ENCODE measurements around the gene KCNK13. TPM values are rescaled to one million over a fixed set of nuclear protein-coding genes. Genes with fewer than 3 reads are reported as not detected.
"Not testable (repeated sequence)": the region's sequence is repeated elsewhere in the genome, so short reads cannot be mapped to it uniquely, and the experiment has no call there.

The KCNK13 gene
- total RNA-seq, 2 experiments from 2014 or later = not detected

DNA sequence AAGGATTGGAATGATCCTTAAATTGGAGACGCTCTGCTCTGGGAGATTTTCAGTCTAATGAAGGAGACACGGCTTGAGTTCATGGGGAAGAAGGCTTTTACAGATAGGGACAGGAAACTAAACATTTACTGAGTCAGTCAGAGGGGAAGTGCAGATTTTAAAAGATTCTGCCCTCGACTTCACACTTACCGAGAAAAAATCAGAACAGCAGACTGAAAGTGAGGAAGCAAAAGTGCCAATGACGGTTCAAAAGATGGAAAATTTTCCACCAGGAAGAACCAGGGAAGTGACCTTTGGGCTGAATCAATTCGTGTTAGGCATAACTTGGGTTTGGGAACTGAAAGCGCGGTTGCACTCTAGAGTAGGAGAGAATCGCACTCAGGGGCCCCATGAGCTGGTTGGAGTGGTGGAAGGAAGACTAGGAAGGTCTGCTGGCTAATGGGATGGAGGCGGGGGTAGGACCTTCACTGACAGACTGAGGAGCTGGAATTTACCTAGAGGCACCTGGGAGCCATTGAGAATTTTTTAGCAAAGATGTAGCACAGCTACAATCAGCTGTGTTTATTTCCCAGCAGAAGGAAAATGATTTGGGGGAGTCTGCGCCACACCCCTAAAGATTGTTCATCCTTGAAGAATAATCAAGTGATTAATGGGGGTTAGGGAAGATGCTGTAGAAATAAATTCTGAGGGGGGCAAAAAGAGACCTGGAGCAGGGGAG lies 1.2 kb downstream of the KCNK13 start:
- DNase-seq = no peak
- Mint-ChIP-seq H3K4me3 (peak overlapping the region; percentile 58), H3K9me3 (no peaks in the 10 kb centered on the region), H3K27me3 (peaks cover 58% of the 10 kb centered on the region), H3K36me3 (no peaks in the 10 kb centered on the region), H3K27ac (no peak overlapping the region), H3K4me1 (ENCODE audit: low read depth) (peaks cover 19% of the 10 kb centered on the region)
- ChIA-PET CTCF (interaction anchor here (1.0 to 1.2 kb wide), 3 partner anchors 90 to 173 kb away, joined by 3 read pairs; no protein-coding TSS in a partner anchor), POLR2A (interaction anchor here (1.3 kb wide), 1 partner anchor 107 kb away, joined by 4 read pairs; no protein-coding TSS in a partner anchor)
- intact Hi-C loops (cut with micrococcal nuclease) = loop anchor here (5.0 kb wide), 1 partner anchor 91 kb away; no protein-coding TSS in a partner anchor

DNA sequence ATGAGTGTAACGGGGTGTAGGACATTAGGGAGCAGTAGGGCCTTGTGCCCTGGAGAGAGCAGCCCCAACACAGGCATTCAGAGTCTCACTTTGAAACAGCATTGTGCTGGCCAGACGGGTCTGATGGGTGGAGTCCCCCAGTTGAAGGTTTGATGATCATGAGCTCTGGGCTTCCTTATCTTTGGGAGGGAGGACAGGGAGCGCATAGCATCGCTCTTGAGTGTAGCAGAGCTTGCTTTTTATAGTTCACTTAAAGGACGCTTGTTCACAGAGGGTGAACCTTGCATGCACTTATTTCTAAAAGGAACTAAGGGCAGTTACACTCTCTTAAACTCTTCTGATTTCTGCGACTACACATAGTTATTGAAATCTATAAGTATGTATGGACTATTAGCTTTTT lies 10.6 kb downstream of the KCNK13 start:
- intact Hi-C loops (cut with micrococcal nuclease) = no loop called here
- no peak for DNase-seq
- no peak overlapping the region for H3K4me3 Mint-ChIP-seq
- H3K27ac Mint-ChIP-seq = no peak overlapping the region
- ChIA-PET POLR2A (no interaction called here), CTCF (interaction anchor here (1.2 kb wide), 1 partner anchor 133 kb away, joined by 3 read pairs; no protein-coding TSS in a partner anchor)
- H3K36me3 Mint-ChIP-seq = no peaks in the 10 kb centered on the region
- no peaks in the 10 kb centered on the region for H3K9me3 Mint-ChIP-seq
- H3K27me3 Mint-ChIP-seq = peaks cover 27% of the 10 kb centered on the region
- no peaks in the 10 kb centered on the region for H3K4me1 Mint-ChIP-seq (ENCODE audit: low read depth)

- Mint-ChIP-seq H3K27ac (no peak overlapping the region), H3K9me3 (no peaks in the 10 kb centered on the region), H3K4me3 (no peak overlapping the region), H3K36me3 (no peaks in the 10 kb centered on the region), H3K27me3 (peaks cover 20% of the 10 kb centered on the region), H3K4me1 (ENCODE audit: low read depth) (no peaks in the 10 kb centered on the region)
- intact Hi-C loops (cut with micrococcal nuclease) = no loop called here
- no peak for DNase-seq
- ChIA-PET POLR2A (no interaction called here), CTCF (no interaction called here)
These were observed 17.8 kb downstream of the KCNK13 start for GRCh38 chr14:90079576-90079975.

DNA sequence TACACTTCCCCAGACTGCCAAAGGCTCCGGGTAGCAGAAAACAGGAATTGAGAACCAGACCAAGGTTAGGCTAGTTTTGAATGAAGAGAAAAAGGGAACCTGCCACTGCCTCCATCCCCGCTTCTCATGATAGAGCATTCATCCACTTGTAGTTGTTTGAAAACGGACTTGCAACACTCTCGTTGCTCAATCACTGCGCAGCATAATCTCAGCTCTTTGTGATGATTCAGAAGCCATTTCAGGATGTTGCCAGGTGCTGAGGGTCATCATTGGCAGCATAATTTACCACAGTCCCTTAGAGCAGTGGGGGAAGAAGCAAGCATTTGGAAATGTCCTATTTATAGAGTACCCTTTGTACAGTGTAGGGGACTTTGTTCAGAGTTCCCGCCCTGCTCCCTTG lies 25.6 kb downstream of the KCNK13 start:
- Mint-ChIP-seq H3K9me3 (no peaks in the 10 kb centered on the region), H3K4me3 (no peak overlapping the region), H3K36me3 (no peaks in the 10 kb centered on the region), H3K4me1 (ENCODE audit: low read depth) (no peaks in the 10 kb centered on the region), H3K27ac (no peak overlapping the region), H3K27me3 (peaks cover 22% of the 10 kb centered on the region)
- intact Hi-C loops (cut with micrococcal nuclease) = no loop called here
- DNase-seq = no peak
- ChIA-PET CTCF (no interaction called here), POLR2A (no interaction called here)

DNA sequence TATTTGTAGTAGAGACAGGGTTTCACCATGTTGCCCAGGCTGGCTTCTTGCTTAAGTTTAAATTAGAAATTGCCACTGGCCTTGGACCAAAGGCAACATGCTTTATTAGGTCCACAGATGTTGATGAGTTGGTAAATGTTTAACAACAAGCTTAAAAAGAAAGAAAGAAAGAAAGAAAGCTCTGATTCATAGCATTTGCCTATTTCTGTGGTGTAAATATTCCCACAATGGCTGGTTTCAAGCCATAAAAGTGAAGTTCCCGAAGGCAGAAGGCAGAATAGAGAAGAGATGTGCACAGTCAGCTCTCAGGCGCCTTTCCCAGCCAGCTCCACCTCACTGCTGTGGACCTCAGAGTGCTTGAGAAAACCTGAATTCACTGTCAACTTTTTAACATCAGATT lies 26.4 kb downstream of the KCNK13 start:
- DNase-seq = no peak
- POLR2A ChIA-PET = no interaction called here
- intact Hi-C loops (cut with micrococcal nuclease) = no loop called here
- no peaks in the 10 kb centered on the region for H3K36me3 Mint-ChIP-seq
- H3K9me3 Mint-ChIP-seq = no peaks in the 10 kb centered on the region
- CTCF ChIA-PET = interaction anchor here (0.7 kb wide), 1 partner anchor 28 kb away, joined by 3 read pairs; no protein-coding TSS in a partner anchor
- no peak overlapping the region for H3K4me3 Mint-ChIP-seq
- peaks cover 22% of the 10 kb centered on the region for H3K27me3 Mint-ChIP-seq
- no peaks in the 10 kb centered on the region for H3K4me1 Mint-ChIP-seq (ENCODE audit: low read depth)
- H3K27ac Mint-ChIP-seq = no peak overlapping the region

GRCh38 chr14:90089486-90089885 lies 27.7 kb downstream of the KCNK13 start:
- H3K4me3 Mint-ChIP-seq; H3K9me3 Mint-ChIP-seq; H3K27ac Mint-ChIP-seq; CTCF ChIA-PET; intact Hi-C loops (cut with micrococcal nuclease); DNase-seq; H3K36me3 Mint-ChIP-seq; H3K4me1 Mint-ChIP-seq (ENCODE audit: low read depth); POLR2A ChIA-PET: not testable (repeated sequence)
- peaks cover 20% of the 10 kb centered on the region for H3K27me3 Mint-ChIP-seq

DNA sequence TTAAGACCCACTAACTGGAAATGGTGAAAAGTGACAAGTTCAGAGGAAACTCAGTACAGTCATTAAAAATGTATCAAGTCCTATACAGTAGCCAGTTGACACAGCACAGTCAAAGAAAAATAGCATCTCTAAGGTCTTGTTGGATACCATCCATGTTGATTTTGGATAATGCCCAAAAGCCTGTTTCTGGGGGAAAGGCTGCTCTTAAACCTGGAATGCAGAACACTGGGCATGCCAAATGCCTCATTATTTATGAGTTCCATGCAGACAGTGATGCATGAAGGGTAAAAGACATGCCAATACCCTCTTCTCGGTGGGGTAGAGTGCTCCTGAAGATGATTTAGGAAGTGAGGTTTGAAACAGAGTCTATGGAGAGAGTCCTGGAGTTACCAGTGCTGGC lies 29.6 kb downstream of the KCNK13 start:
- CTCF ChIA-PET = interaction anchor here (0.6 kb wide), 1 partner anchor 1905 kb away, joined by 4 read pairs; no protein-coding TSS in a partner anchor

DNA sequence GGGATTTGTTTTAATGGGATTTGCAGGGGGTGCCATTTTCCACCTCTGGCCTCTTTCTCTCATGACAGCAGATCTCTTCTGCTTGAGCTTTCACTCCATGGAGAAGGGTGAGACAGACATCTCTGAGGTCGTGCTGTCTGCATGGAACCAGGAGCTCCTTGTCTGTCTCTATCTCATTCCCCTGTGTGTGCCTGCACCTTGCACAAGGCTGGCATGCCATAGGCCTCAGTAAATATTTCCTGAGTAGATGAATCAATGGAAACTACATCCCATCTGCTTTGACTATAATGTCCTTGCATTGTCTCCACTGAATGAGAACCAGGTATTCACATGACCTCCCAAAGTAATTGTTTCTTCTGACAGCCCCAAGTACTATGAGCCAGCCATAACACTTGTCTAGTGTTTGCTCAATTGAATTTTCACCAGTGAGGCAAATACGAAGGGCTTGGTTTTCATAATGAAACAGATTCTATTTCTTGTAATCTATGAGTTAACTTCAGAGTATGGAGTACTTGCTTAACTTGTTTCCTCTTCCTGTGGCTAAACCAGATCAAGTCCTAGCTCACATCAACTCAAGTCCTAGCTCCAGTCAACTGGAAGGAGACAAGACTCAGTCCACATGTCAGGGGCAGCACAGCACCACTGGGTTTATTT lies 32.3 kb downstream of the KCNK13 start:
- Mint-ChIP-seq H3K27ac (no peak overlapping the region), H3K36me3 (no peaks in the 10 kb centered on the region), H3K4me3 (no peak overlapping the region), H3K27me3 (peaks cover 13% of the 10 kb centered on the region), H3K4me1 (ENCODE audit: low read depth) (peaks cover 4% of the 10 kb centered on the region), H3K9me3 (no peaks in the 10 kb centered on the region)
- DNase-seq = no peak
- POLR2A ChIA-PET = no interaction called here
- intact Hi-C loops (cut with micrococcal nuclease) = no loop called here
- CTCF ChIA-PET = no interaction called here

More for the DNA sequence above, 29.6 kb downstream of the KCNK13 start:
- H3K27ac Mint-ChIP-seq = no peak overlapping the region
- H3K36me3 Mint-ChIP-seq = no peaks in the 10 kb centered on the region
- H3K4me1 Mint-ChIP-seq (ENCODE audit: low read depth) = peaks cover 4% of the 10 kb centered on the region
- H3K27me3 Mint-ChIP-seq = peaks cover 23% of the 10 kb centered on the region
- no peaks in the 10 kb centered on the region for H3K9me3 Mint-ChIP-seq
- no peak overlapping the region for H3K4me3 Mint-ChIP-seq
- intact Hi-C loops (cut with micrococcal nuclease) = no loop called here
- POLR2A ChIA-PET = no interaction called here
- DNase-seq = no peak

DNA sequence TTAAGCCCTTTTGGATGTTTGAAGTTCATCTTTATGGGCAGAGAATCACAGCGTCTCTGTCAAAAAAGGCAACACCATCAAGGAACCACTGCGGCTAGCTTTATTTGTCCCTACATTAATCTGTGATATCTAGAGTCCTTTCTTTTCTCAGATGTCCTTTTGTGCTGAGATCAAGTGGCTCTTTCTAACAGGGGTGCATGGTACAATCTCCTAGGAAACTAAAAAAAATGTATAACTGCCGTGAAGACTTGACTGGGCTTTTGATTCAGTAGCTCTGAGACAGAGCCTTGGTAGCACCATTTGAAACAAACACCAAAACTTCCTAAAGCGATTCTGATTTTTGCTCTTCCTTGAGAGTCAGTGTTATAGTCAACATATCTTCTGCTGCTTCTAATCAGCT lies 33.3 kb downstream of the KCNK13 start:
- peaks cover 4% of the 10 kb centered on the region for H3K4me1 Mint-ChIP-seq (ENCODE audit: low read depth)
- H3K9me3 Mint-ChIP-seq = no peaks in the 10 kb centered on the region
- intact Hi-C loops (cut with micrococcal nuclease) = no loop called here
- H3K27ac Mint-ChIP-seq = no peak overlapping the region
- no peaks in the 10 kb centered on the region for H3K36me3 Mint-ChIP-seq
- H3K4me3 Mint-ChIP-seq = no peak overlapping the region
- no peak for DNase-seq
- peaks cover 10% of the 10 kb centered on the region for H3K27me3 Mint-ChIP-seq
- ChIA-PET POLR2A (no interaction called here), CTCF (no interaction called here)

GRCh38 chr14:90096566-90096965 lies 34.8 kb downstream of the KCNK13 start:
- Mint-ChIP-seq H3K9me3 (no peaks in the 10 kb centered on the region), H3K27me3 (peaks cover 3% of the 10 kb centered on the region), H3K36me3 (no peaks in the 10 kb centered on the region), H3K27ac (no peak overlapping the region), H3K4me1 (ENCODE audit: low read depth) (peaks cover 4% of the 10 kb centered on the region), H3K4me3 (no peak overlapping the region)
- no peak for DNase-seq
- POLR2A ChIA-PET = no interaction called here
- intact Hi-C loops (cut with micrococcal nuclease) = no loop called here
- CTCF ChIA-PET = no interaction called here

GRCh38 chr14:90103808-90104207 lies 42.0 kb downstream of the KCNK13 start:
- DNase-seq = no peak
- no peak overlapping the region for H3K4me3 Mint-ChIP-seq
- intact Hi-C loops (cut with micrococcal nuclease) = no loop called here
- H3K27ac Mint-ChIP-seq = no peak overlapping the region
- no peaks in the 10 kb centered on the region for H3K36me3 Mint-ChIP-seq
- POLR2A ChIA-PET = no interaction called here
- no peaks in the 10 kb centered on the region for H3K9me3 Mint-ChIP-seq
- no peaks in the 10 kb centered on the region for H3K4me1 Mint-ChIP-seq (ENCODE audit: low read depth)
- CTCF ChIA-PET = no interaction called here
- peaks cover 2% of the 10 kb centered on the region for H3K27me3 Mint-ChIP-seq

GRCh38 chr14:90105756-90106155 lies 44.0 kb downstream of the KCNK13 start:
- Mint-ChIP-seq H3K27me3 (peaks cover 4% of the 10 kb centered on the region), H3K9me3 (no peaks in the 10 kb centered on the region), H3K4me1 (ENCODE audit: low read depth) (no peaks in the 10 kb centered on the region), H3K36me3 (no peaks in the 10 kb centered on the region), H3K4me3 (no peak overlapping the region), H3K27ac (no peak overlapping the region)
- DNase-seq = no peak
- intact Hi-C loops (cut with micrococcal nuclease) = no loop called here
- CTCF ChIA-PET = no interaction called here
- POLR2A ChIA-PET = interaction anchor here (0.7 kb wide), 1 partner anchor 153 kb away, joined by 4 read pairs; no protein-coding TSS in a partner anchor

- DNase-seq = no peak
- intact Hi-C loops (cut with micrococcal nuclease) = no loop called here
- Mint-ChIP-seq H3K4me1 (ENCODE audit: low read depth) (no peaks in the 10 kb centered on the region), H3K36me3 (no peaks in the 10 kb centered on the region), H3K4me3 (no peak overlapping the region), H3K27ac (no peak overlapping the region), H3K27me3 (peaks cover 7% of the 10 kb centered on the region), H3K9me3 (no peaks in the 10 kb centered on the region)
- CTCF ChIA-PET = no interaction called here
- POLR2A ChIA-PET = no interaction called here
These were observed 46.0 kb downstream of the KCNK13 start for GRCh38 chr14:90107789-90108188.
